Measurements from ENCODE around the gene PRKAR1B. TPM values are rescaled to one million over a fixed set of nuclear protein-coding genes. Genes with fewer than 3 reads are reported as not detected.
A peak's percentile ranks its signal among the peaks of the same experiment; 100 is the strongest.

PRKAR1B gene
- total and polyA plus RNA-seq, 10 of the 15 experiments (the other 5 are each of a cell fraction or from before 2014, with no cell fraction given), result 1.4 to 45.6 (median 19.3) TPM

GRCh38 chr7:563629-564170 lies 163.4 kb downstream of the PRKAR1B start:
- FAIRE-seq (no peak), DNase-seq (ENCODE audit: low read depth, low spot score) (no peak), ATAC-seq (no peak)
- no peaks in the 10 kb centered on the region for H3K79me2 ChIP-seq (ENCODE audit: control insufficient read depth, insufficient read depth, low read length)
- WGBS (ENCODE audit: insufficient coverage, insufficient replicate concordance, low lambda C conversion rate, missing lambda C conversion rate), result 79% methylated on average over 8 of the region's 11 CpGs
- H3K36me3 ChIP-seq (ENCODE audit: control insufficient read depth in 2 of 2, insufficient read depth in 2 of 2, low read length in 1 of 2), result no peaks in the 10 kb centered on the region
- no peak overlapping the region for H3K27ac ChIP-seq (ENCODE audit: control insufficient read depth, insufficient read depth)
- RAD21 ChIA-PET (ENCODE audit: unreplicated experiment), result no interaction called here
- CTCF ChIA-PET, result no interaction called here
- no peak overlapping the region for H3K4me3 ChIP-seq
- intact Hi-C loops (cut with micrococcal nuclease; ENCODE audit: unreplicated experiment) (no loop called here), in situ Hi-C loops (cut with MboI) (no loop called here)
- TF ChIP-seq SKIL (IDR thresholded peaks at IDR 0.05; ENCODE audit: low read depth, poor library complexity, severe bottlenecking) (no peak), BCL3 (IDR thresholded peaks at IDR 0.05; ENCODE audit: borderline replicate concordance, insufficient read depth, low read depth, low read length, poor library complexity, severe bottlenecking) (peak; percentile 4)
- H4K20me1 ChIP-seq (ENCODE audit: control insufficient read depth, insufficient read depth), result no peaks in the 10 kb centered on the region
- no peaks in the 10 kb centered on the region for H3K4me1 ChIP-seq (ENCODE audit: control insufficient read depth, insufficient read depth, low read length)
- no TSS peak for BruUV-seq (replicated peaks)
- POLR2A ChIA-PET, result no interaction called here
- H3K4me2 ChIP-seq (ENCODE audit: control insufficient read depth, insufficient read depth), result no peak overlapping the region
- no peaks in the 10 kb centered on the region for H3K27me3 ChIP-seq (replicated peaks in 1 of 2; ENCODE audit: control insufficient read depth in 2 of 2, insufficient read depth in 2 of 2, low read length in 1 of 2)
- SMC1A ChIA-PET (ENCODE audit: uncharacterized antibody, unreplicated experiment), result no interaction called here
- no peak overlapping the region for H2AFZ ChIP-seq (ENCODE audit: control insufficient read depth, low read depth, low read length)
- H3K9ac ChIP-seq (ENCODE audit: control insufficient read depth, insufficient read depth, low read length), result no peak overlapping the region
- H3K9me3 ChIP-seq (replicated peaks; ENCODE audit: control insufficient read depth, insufficient read depth, low read length), result peaks cover 2% of the 10 kb centered on the region; the same call in 1 of the 3 replicates

Data from GM12878 (cell line).